Endodermal cell (in vitro differentiated cells): ENCODE measurements around the gene ZNRF3. TPM values are rescaled to one million over a fixed set of nuclear protein-coding genes. Genes with fewer than 3 reads are reported as not detected.

Experiments
- DNase-seq: peaks from one replicate; pipeline ENCODE4 v3.0.0-alpha.2; 2017
- H3K27ac ChIP-seq: 2 replicates; pipeline ENCODE4 v1.5.1; 2013; ENCODE audit warnings: mild to moderate bottlenecking, low read depth, low read length, moderate library complexity
- H3K27me3 ChIP-seq: 2 replicates; pipeline ENCODE4 v1.6.1; 2013; ENCODE audit warnings: mild to moderate bottlenecking, low read length, moderate library complexity; ENCODE audit not compliant: insufficient read depth, control insufficient read depth, poor library complexity, severe bottlenecking
- H3K36me3 ChIP-seq: 2 replicates; pipeline ENCODE4 v1.7.0; 2013; ENCODE audit warnings: mild to moderate bottlenecking, low read length, moderate library complexity; ENCODE audit not compliant: control insufficient read depth, insufficient read depth
- H3K4me1 ChIP-seq: one replicate; pipeline ENCODE4 v1.7.0; 2013; ENCODE audit warnings: low read length; ENCODE audit not compliant: control insufficient read depth, insufficient read depth
- H3K4me3 ChIP-seq: 2 replicates; pipeline ENCODE4 v1.5.1; 2013; ENCODE audit warnings: mild to moderate bottlenecking, low read length, moderate library complexity
- H3K9ac ChIP-seq: 2 replicates; pipeline ENCODE4 v1.6.1; 2013; ENCODE audit warnings: mild to moderate bottlenecking, low read length, moderate library complexity; ENCODE audit not compliant: poor library complexity, severe bottlenecking; ENCODE audit errors: extremely low read depth
- H3K9me3 ChIP-seq: 2 replicates; pipeline ENCODE4 v1.6.1; 2013; ENCODE audit warnings: mild to moderate bottlenecking, low read length, moderate library complexity; ENCODE audit not compliant: control insufficient read depth
- H3K27ac Mint-ChIP-seq: 2 replicates; pipeline ENCODE4 v1.8.0; 2020; ENCODE audit warnings: mixed read lengths
- H3K27me3 Mint-ChIP-seq: 2 replicates; pipeline ENCODE4 v1.8.0; 2021; ENCODE audit warnings: mild to moderate bottlenecking, mixed read lengths; ENCODE audit not compliant: insufficient read depth
- H3K36me3 Mint-ChIP-seq: 2 replicates; pipeline ENCODE4 v1.8.0; 2020; ENCODE audit warnings: low read depth, mixed read lengths
- H3K4me1 Mint-ChIP-seq: 2 replicates; pipeline ENCODE4 v1.8.0; 2020; ENCODE audit warnings: mixed read lengths
- H3K4me3 Mint-ChIP-seq: 2 replicates; pipeline ENCODE4 v1.8.0; 2020; ENCODE audit warnings: mild to moderate bottlenecking, moderate library complexity, mixed read lengths
- H3K9me3 Mint-ChIP-seq: 2 replicates; pipeline ENCODE4 v1.8.0; 2020; ENCODE audit warnings: mild to moderate bottlenecking, mixed read lengths
- CTCF ChIP-seq: fragments of 200-600 bp; sonication (generic); conservative IDR thresholded peaks from 2 replicates; pipeline ENCODE4 v1.5.0; 2021; ENCODE audit warnings: antibody characterized with exemption, mild to moderate bottlenecking
- WGBS, 2 experiments: methylation state at CpG; one replicate each; pipeline versions ENCODE4 v1.1.5 to v1.1.7; 2013; ENCODE audit warnings: missing lambda C conversion rate in 2 of 2, mixed read lengths in 1 of 2; ENCODE audit not compliant: insufficient coverage in 1 of 2, insufficient read length in 1 of 2; 5-methylcytosine and 5-hydroxymethylcytosine counted together
- total RNA-seq, 2 donors: library from RNA; stranded (reverse); fragmentation: NEBNext Ultra II Directional in 1 of 2; extraction: Animal tissue kit (Norgen Biotek cat#: 25700) in 1 of 2; gene quantifications; 2 replicates in 1 of 2; 3 replicates in 1 of 2; pipeline ENCODE4 v1.2.1, GENCODE V29; 2021

Gene ZNRF3
- total RNA-seq, 2 donors from 2014 or later = 15.8 to 19.8 TPM

GRCh38 chr22:29093030-29093429, 209.7 kb downstream of the ZNRF3 start:
- no peaks in the 10 kb centered on the region for H3K27me3 ChIP-seq
- peaks cover 7% of the 10 kb centered on the region for H3K36me3 Mint-ChIP-seq
- H3K4me1 ChIP-seq = peaks cover 5% of the 10 kb centered on the region
- no peak overlapping the region for H3K27ac Mint-ChIP-seq
- no peak for TF ChIP-seq CTCF
- peaks cover 13% of the 10 kb centered on the region for H3K4me1 Mint-ChIP-seq
- H3K9me3 Mint-ChIP-seq = no peaks in the 10 kb centered on the region
- no peak overlapping the region for H3K9ac ChIP-seq
- 82 to 100% methylated on average over 1 of the region's 1 CpG for WGBS, 2 experiments
- H3K36me3 ChIP-seq = peaks cover 2% of the 10 kb centered on the region
- H3K27me3 Mint-ChIP-seq = no peaks in the 10 kb centered on the region
- no peaks in the 10 kb centered on the region for H3K9me3 ChIP-seq
- no peak overlapping the region for H3K27ac ChIP-seq
- no peak for DNase-seq
- no peak overlapping the region for H3K4me3 Mint-ChIP-seq
- H3K4me3 ChIP-seq = no peak overlapping the region

- Histone ChIP-seq H3K4me1 (peaks cover 5% of the 10 kb centered on the region), H3K9ac (no peak overlapping the region), H3K4me3 (no peak overlapping the region), H3K36me3 (peaks cover 2% of the 10 kb centered on the region), H3K9me3 (no peaks in the 10 kb centered on the region), H3K27ac (no peak overlapping the region), H3K27me3 (no peaks in the 10 kb centered on the region)
- DNase-seq = no peak
- no peaks in the 10 kb centered on the region for H3K9me3 Mint-ChIP-seq
- H3K4me3 Mint-ChIP-seq = no peak overlapping the region
- no peaks in the 10 kb centered on the region for H3K27me3 Mint-ChIP-seq
- WGBS, 2 experiments = 88% methylated on average over 2 to 4 of the region's 4 CpGs
- H3K36me3 Mint-ChIP-seq = peaks cover 7% of the 10 kb centered on the region
- peaks cover 16% of the 10 kb centered on the region for H3K4me1 Mint-ChIP-seq
- TF ChIP-seq CTCF = no peak
- H3K27ac Mint-ChIP-seq = no peak overlapping the region
These were observed 210.3 kb downstream of the ZNRF3 start for GRCh38 chr22:29093501-29094300.

GRCh38 chr22:29095459-29095858, 212.1 kb downstream of the ZNRF3 start:
- Mint-ChIP-seq H3K4me1 (peaks cover 20% of the 10 kb centered on the region), H3K27ac (no peak overlapping the region), H3K36me3 (peaks cover 18% of the 10 kb centered on the region), H3K9me3 (no peaks in the 10 kb centered on the region), H3K27me3 (no peaks in the 10 kb centered on the region), H3K4me3 (no peak overlapping the region)
- Histone ChIP-seq H3K9ac (no peak overlapping the region), H3K36me3 (peaks cover 2% of the 10 kb centered on the region), H3K27me3 (no peaks in the 10 kb centered on the region), H3K4me1 (peaks cover 5% of the 10 kb centered on the region), H3K4me3 (no peak overlapping the region), H3K9me3 (no peaks in the 10 kb centered on the region), H3K27ac (no peak overlapping the region)
- no peak for DNase-seq
- no peak for TF ChIP-seq CTCF
- 88 to 100% methylated on average over 2 of the region's 2 CpGs for WGBS, 2 experiments
